GM19395 (cell line): Measurements from ENCODE around the gene SHBG.
"Not testable (repeated sequence)": the region's sequence is repeated elsewhere in the genome, so short reads cannot be mapped to it uniquely, and the experiment has no call there.

ENCODE experiments used
- ATAC-seq: cut with Tn5 transposase; IDR thresholded peaks from one replicate; pipeline ENCODE4 v1.9.1; 2021; ENCODE audit warnings: mild to moderate bottlenecking, moderate library complexity; ENCODE audit not compliant: unreplicated experiment

SHBG gene

GRCh38 chr17:7611635-7612293, 18.2 kb upstream of the SHBG start:
- no peak for ATAC-seq

GRCh38 chr17:7612294-7612640, 17.7 kb upstream of the SHBG start:
- ATAC-seq: no peak

- no peak for ATAC-seq
Measured at GRCh38 chr17:7613769-7614424, 16.0 kb upstream of the SHBG start.

- ATAC-seq: peak; percentile 81
Measured at GRCh38 chr17:7614425-7615264, 15.3 kb upstream of the SHBG start, which contains the start of gene FXR2. Gene FXR2 (minus strand): TSS chr17:7614897. CDS start chr17:7614532, 365 bp downstream.

GRCh38 chr17:7615265-7615747, 14.6 kb upstream of the SHBG start:
- ATAC-seq: no peak

- ATAC-seq: no peak
Measured at GRCh38 chr17:7618608-7619007, 11.3 kb upstream of the SHBG start.

- ATAC-seq: no peak
Measured at GRCh38 chr17:7620835-7621234, 9.1 kb upstream of the SHBG start.

- ATAC-seq: no peak
Measured at GRCh38 chr17:7623661-7624060, 6.3 kb upstream of the SHBG start.

- ATAC-seq: not testable (repeated sequence)
Measured at GRCh38 chr17:7625749-7626148, 4.2 kb upstream of the SHBG start.

- ATAC-seq: no peak
Measured at GRCh38 chr17:7626307-7626706, 3.6 kb upstream of the SHBG start.

- no peak for ATAC-seq
Measured at GRCh38 chr17:7626956-7627249, 3.0 kb upstream of the SHBG start.

GRCh38 chr17:7627250-7628121, 2.4 kb upstream of the SHBG start, which contains the start of gene SAT2:
Gene SAT2 (minus strand): TSS chr17:7627821. CDS start chr17:7627635, 186 bp downstream.
- ATAC-seq: peak; percentile 87

GRCh38 chr17:7631398-7632380, 1.8 kb downstream of the SHBG start:
- no peak for ATAC-seq

GRCh38 chr17:7632492-7632894, 2.6 kb downstream of the SHBG start:
- no peak for ATAC-seq

- no peak for ATAC-seq
Measured at GRCh38 chr17:7633093-7633492, 3.2 kb downstream of the SHBG start.

- ATAC-seq: no peak
Measured at GRCh38 chr17:7634384-7634783, 4.4 kb downstream of the SHBG start.

GRCh38 chr17:7636163-7636562, 6.2 kb downstream of the SHBG start:
- no peak for ATAC-seq

- ATAC-seq: no peak
Measured at GRCh38 chr17:7640783-7641182, 10.8 kb downstream of the SHBG start.

GRCh38 chr17:7641635-7642034, 11.7 kb downstream of the SHBG start:
- not testable (repeated sequence) for ATAC-seq

GRCh38 chr17:7644775-7645174, 14.8 kb downstream of the SHBG start:
- ATAC-seq: no peak
